Sigmoid colon (tissue), 4 donors: ENCODE measurements around the gene IFNGR2.

Experiments used
- CTCF ChIP-seq, 4 experiments: fragments of 450-650 bp in 3 of 4; fragments of 200-600 bp in 1 of 4; IDR thresholded peaks; one replicate each; pipeline ENCODE4 v1.5.1; 2016 to 2019; ENCODE audit warnings: antibody characterized with exemption in 4 of 4, mild to moderate bottlenecking in 3 of 4, moderate library complexity in 2 of 4
- EP300 ChIP-seq, 4 donors: sonication (generic); formaldehyde crosslinking; IDR thresholded peaks; one replicate each; pipeline ENCODE4 v1.6.1; 2017; ENCODE audit warnings: antibody characterized with exemption in 4 of 4
- POLR2A ChIP-seq, 2 donors: fragments of 450-650 bp; IDR thresholded peaks; one replicate each; pipeline ENCODE4 v1.6.1; 2016; ENCODE audit warnings: antibody characterized with exemption in 2 of 2, mild to moderate bottlenecking in 2 of 2, moderate library complexity in 2 of 2

- TF ChIP-seq CTCF (IDR thresholded peaks at IDR 0.05) = no peak
- TF ChIP-seq EP300 (IDR thresholded peaks at IDR 0.05) = no peak
- no peak for TF ChIP-seq POLR2A (IDR thresholded peaks at IDR 0.05)
These were observed 40.0 kb downstream of the IFNGR2 start for GRCh38 chr21:33443194-33443593.
